ENCODE measurements around the gene ZMPSTE24. TPM values are rescaled to one million over a fixed set of nuclear protein-coding genes. Genes with fewer than 3 reads are reported as not detected.
"Not testable (repeated sequence)": the region's sequence is repeated elsewhere in the genome, so short reads cannot be mapped to it uniquely, and the experiment has no call there.

The ZMPSTE24 gene
- 10 to 100 TPM; 33.7 to 42.0 TPM for total RNA-seq
- long read RNA-seq, transcript ZMPSTE24-201 (10 exons, 3,108 nt), result major isoform, 106 of 114 reads
- long read RNA-seq, partial matches to known transcripts, result 2 of 114 reads
- long read RNA-seq, other reads (novel, unspliced or antisense), result 6 of 114 reads

GRCh38 chr1:40257688-40258444 is at the start of gene ZMPSTE24:
ZMPSTE24 (plus strand) TSS chr1:40258236; CDS start chr1:40258272, 36 bp downstream.
- intact Hi-C loops (cut with DNase I), result no loop called here
- ATAC-seq, result peak; percentile 99 to 100
- peak; percentile 95 for DNase-seq

DNA sequence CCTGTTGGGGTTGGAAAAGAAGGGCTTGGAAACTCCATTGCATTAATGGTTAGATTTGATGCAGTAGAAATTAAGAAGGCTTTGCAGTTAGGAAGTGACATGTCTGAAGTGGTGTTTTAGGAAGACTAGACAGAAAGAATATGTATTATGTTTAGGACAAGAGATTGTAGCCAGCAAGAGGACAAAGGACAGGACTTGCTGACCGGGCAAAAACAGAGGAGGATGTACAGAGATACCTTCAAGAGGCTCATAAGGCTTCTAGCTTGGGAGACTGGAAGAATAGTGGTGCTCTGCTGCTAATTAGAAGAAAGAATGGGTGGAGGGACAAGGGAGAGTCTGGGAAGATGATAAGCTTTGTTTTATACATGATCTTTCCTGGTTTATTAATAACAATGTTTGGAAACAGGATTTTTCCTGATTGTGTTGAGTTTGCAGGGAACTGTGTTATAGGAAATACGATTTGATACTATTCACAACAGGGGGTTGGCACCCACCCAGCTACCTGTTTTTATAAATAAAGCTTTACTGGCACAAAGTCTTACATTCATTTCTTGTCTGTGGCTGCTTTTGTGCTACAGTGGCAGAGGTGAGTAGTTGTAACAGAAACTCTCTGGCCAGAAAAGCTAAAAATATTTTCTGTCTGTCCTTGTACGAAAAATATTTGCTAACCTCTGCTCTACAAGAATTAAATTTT is 47.4 kb upstream of the ZMPSTE24 start:
- intact Hi-C loops (cut with DNase I), result no loop called here
- DNase-seq (no peak), ATAC-seq (no peak)

DNA sequence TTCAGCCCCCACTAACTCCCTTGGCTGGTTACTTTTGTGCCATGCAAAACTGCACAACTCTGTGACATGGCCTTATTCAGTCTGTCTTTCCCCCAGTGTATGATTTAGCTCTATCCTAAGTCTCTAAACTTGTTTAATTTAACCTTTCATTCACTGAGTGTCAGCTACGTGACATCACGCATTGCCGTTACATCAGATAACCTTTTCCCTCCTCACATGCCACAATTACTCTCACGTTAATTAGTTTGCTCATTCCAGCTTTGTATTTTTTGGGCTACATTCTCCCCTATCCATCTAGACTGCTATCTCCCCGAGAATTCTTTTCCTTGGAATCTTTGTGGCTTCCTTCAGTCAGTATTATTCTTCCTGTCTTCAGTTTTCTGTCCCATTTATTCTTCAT is 39.7 kb upstream of the ZMPSTE24 start:
- no peak for ATAC-seq
- DNase-seq, result no peak
- intact Hi-C loops (cut with DNase I), result no loop called here

GRCh38 chr1:40221471-40221905 is 36.5 kb upstream of the ZMPSTE24 start:
- ATAC-seq; DNase-seq; intact Hi-C loops (cut with DNase I): not testable (repeated sequence)

DNA sequence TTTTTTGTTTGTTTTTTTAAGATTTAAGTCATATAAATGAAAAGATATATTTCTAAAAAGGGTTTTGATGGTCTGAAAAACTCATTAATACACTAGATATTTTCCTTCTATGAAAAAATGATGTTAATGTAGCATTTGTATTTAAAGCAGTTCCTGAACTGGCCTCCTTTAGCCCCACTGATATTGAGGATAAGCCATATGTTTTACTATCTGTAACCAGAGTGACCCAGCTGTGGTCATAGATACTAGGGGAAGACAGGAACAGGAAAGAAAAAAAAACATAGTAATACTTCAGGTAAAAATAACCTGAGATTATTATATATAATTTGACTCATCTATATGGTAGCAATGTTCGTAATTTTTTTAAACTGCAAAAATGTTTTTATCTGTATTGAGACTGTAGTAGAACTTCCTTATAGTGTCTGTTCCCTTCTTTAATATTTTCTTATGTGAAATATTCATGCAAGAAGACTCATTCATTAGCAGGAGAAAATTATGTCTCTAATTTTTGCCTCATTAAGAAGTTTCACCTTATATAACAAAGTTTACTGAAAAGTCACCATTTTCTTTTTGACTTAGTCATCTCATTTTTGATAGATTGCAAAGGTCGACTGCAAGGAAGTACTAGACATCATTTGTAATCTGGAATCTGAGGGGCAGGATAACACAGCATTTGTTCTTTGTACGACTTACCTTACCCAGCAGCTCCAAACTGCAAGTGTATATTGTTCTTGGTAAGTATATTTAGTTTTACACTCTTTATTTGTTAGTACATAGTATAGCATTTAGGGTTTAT is 35.9 kb upstream of the ZMPSTE24 start:
- intact Hi-C loops (cut with DNase I), result no loop called here
- no peak for DNase-seq
- no peak for ATAC-seq

- ATAC-seq (no peak), DNase-seq (no peak)
- intact Hi-C loops (cut with DNase I), result no loop called here
These were observed 34.0 kb upstream of the ZMPSTE24 start for GRCh38 chr1:40224040-40224439.

DNA sequence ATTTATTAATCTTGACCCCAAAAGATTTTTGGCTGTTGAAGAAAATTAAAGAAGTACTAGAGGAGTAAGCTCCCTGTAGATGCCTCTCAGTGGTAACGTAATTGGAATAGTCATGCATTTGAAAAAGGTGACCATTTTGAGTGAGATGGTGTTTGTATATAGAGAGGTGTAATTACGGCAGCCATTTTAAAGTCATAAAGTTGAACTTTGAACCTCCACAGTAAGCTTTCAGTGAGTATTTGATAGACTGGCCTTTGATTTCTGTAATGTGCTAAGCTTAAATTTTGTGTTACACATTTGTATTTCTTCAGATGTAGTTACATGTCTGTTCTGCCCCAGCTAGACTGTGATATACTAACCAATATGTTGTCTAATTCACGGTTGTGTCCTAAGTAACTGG is 31.8 kb upstream of the ZMPSTE24 start:
- ATAC-seq (no peak), DNase-seq (no peak)
- intact Hi-C loops (cut with DNase I), result no loop called here

GRCh38 chr1:40232444-40232843 is 25.6 kb upstream of the ZMPSTE24 start:
- no peak for ATAC-seq
- intact Hi-C loops (cut with DNase I), result no loop called here

DNA sequence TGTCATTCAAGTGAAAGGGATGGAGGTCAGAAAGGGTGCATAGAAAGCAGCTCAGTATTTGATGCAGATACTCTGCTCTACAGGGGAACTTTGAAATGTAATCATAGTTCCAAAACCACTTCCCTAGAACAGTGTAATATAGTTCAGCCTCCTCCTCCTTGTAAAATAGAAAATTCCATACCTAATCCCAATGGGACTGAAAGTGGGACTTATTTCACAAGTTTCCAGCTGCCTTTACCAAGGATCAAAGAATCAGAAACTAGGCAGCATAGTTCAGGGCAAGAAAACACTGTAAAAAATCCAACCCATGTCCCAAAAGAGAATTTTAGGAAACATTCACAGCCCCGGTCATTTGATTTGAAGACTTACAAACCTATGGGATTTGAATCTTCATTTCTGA is 18.4 kb upstream of the ZMPSTE24 start:
- no peak for ATAC-seq
- DNase-seq, result no peak
- intact Hi-C loops (cut with DNase I), result no loop called here

More at GRCh38 chr1:40232444-40232843, 25.6 kb upstream of the ZMPSTE24 start:
- no peak for DNase-seq

DNA sequence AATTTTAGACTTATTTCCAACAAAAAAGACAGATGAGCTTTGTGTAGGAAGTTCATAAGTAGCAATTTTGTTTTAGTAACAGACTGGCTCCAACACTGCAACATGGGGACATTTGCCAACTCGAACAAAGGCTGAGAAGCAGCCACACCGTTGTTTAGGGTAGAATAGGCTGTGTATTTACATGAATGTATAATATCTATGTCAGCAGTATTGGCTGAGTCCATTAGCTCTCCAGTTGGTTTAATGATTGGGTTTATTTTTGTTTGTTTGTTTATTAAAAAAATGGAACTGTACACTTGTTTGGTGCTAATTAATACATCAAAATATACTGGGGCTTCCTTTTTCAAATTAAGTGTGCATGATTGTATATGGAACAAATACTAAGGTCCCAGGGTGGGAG is 17.6 kb upstream of the ZMPSTE24 start:
- no peak for ATAC-seq
- intact Hi-C loops (cut with DNase I), result no loop called here
- DNase-seq, result no peak

DNA sequence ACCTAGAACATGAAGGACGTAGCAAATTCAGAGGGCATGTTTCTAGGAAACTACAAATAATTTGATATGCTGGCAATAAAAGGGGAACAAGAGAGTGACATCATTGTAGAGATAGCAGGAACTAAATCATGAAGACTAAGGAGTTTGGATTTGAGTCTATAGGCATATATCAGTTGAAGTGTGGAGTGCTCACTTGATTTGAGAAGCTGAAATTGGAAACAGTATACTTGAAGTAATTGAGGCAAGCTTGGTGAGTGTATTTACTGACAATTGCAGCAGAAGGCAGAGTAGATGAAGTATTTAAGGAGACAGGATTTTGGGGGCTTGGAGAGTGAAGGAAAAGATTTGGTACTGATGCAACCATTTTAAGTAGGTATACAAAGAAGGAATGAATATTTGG is 16.7 kb upstream of the ZMPSTE24 start:
- no peak for DNase-seq
- intact Hi-C loops (cut with DNase I), result no loop called here
- no peak for ATAC-seq

- intact Hi-C loops (cut with DNase I), result no loop called here
- DNase-seq (no peak), ATAC-seq (no peak)
These were observed 14.7 kb upstream of the ZMPSTE24 start for GRCh38 chr1:40243351-40243750.

GRCh38 chr1:40244138-40244744 is 13.8 kb upstream of the ZMPSTE24 start:
- intact Hi-C loops (cut with DNase I), result no loop called here
- ATAC-seq (no peak), DNase-seq (no peak)

DNA sequence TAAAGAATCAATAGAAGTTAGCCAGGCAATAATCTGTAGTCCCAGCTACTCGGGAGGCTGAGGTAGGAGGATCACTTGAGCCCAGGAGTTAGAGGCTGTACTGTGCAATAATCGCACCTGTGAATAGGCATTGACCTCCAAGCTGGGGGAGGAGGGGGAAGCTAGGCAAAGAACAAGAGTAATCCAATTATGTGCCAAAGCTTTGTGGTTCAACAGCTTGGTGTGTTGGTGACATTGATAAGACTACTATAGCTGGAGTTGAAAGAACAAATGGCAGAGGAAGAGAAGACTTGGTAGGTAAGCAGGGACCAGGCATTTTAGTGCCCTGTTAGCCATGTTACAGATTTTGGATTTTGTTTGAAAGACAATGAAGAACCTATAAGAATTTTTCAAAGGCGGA is 12.3 kb upstream of the ZMPSTE24 start:
- ATAC-seq, result no peak
- no peak for DNase-seq
- intact Hi-C loops (cut with DNase I), result no loop called here

DNA sequence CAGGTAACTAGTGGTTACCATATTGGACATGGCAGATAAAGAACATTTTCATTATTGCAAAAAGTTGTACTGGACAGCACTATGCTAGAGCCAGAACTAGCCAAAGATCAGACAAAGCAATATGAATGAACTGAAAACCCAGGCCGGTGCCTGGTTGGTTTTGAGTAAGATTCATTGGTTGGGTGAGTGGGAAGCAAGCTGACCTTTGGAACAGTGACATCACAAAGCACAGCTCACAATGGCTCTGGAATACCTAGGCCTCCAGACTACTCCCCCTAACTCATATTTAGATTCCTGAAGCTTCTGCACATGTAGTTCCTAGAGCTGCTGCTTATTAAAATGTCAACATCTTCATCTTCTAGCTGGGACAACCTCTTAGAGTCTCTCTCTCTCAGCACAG is 10.4 kb upstream of the ZMPSTE24 start, which contains the start of gene TMCO2:
TSS of gene TMCO2 (plus strand) at position 283 of the 400 bp plus-strand sequence. CDS start at position 340, 57 bp downstream.
- intact Hi-C loops (cut with DNase I), result no loop called here
- DNase-seq, result no peak
- ATAC-seq, result no peak

DNA sequence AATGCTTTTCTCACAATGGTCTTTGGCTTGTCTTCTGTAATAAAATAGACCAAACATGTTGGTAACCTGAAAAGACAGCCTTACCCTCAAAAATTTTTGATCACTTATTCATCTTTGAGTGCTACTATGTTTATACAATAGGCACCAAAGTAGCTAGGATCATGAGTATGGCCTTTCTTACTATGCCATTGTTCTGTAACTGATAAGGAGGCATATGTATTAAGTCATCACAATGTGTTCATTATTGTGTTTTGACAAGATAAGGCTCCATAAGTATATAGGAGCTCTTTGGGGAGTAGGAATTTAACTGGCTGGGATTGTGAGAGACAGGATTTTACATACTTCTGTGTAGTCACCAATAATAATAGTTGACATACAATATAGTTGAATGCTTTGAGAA is 9.6 kb upstream of the ZMPSTE24 start:
- no peak for DNase-seq
- ATAC-seq, result no peak
- intact Hi-C loops (cut with DNase I), result no loop called here

DNA sequence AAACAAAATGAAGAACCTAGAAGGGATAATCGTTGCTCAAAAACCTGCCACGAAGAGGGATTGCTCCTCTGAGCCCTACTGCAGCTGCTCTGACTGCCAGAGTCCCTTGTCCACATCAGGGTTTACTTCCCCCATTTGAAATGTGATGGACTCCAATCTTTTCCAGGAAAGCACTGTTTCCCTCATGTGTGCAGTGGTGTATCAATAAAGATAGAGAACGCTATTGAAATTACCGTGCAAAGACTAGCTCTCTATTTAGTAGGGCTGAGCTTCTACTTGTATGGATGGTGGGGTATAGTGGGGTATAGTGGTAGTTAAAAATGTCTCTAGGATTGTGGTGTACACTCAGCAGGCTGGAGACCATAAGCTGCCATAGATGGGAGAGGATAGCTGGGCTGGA is 6.6 kb upstream of the ZMPSTE24 start:
- intact Hi-C loops (cut with DNase I), result no loop called here
- ATAC-seq (no peak), DNase-seq (no peak)

DNA sequence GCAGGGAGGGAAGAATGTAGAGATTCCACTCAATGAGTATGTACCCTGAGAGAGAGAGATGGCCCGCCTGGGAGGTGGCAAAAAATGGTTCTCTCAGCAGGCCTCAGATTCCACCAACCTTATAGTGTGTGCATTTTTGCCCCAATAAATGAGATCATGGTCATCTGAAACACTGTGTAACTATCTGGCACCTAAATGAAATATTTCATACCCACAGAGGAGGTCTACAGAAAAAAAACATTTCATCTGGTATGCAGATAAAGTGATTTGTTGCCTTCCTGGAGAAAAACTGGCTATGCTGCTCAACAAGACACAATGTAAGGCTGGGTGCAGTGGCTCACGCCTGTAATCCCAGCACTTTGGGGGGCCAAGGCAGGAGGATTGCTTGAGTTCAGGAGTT is 5.4 kb upstream of the ZMPSTE24 start:
- DNase-seq, result no peak
- no peak for ATAC-seq
- intact Hi-C loops (cut with DNase I), result no loop called here

DNA sequence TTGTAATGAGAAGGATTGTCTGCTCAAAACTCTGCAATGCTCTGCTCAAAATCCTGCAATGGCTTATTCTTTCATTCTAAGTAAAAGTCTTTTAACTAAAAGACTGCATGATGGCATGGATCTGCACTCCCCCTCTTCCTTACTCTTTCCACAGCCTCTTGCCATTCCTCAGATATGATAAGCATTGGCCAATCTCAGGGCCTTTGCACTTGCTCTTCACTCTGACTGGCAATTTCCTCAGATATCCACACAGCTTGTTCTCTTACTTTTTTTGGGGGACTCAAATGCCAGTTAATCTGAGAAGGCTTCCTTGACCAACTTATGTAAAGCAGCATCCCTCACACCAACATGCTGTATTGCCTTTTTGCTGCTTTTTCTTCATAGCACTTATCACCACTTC is 2.8 kb upstream of the ZMPSTE24 start:
- ATAC-seq (no peak), DNase-seq (no peak)
- intact Hi-C loops (cut with DNase I), result no loop called here
